ENCODE measurements around the gene PSAP. TPM values are rescaled to one million over a fixed set of nuclear protein-coding genes. Genes with fewer than 3 reads are reported as not detected.

Gene PSAP
- total and polyA plus RNA-seq, 2 experiments from 2014 or later: 151 to 391 TPM

- no peak for TF ChIP-seq ZNF462 (CRISPR knock-in tag; IDR thresholded peaks at IDR 0.05)
- TF ChIP-seq CREB1 (CRISPR knock-in tag; IDR thresholded peaks at IDR 0.05; ENCODE audit: low read depth): no peak
- TF ChIP-seq CTCF (conservative IDR thresholded peaks at IDR 0.05; ENCODE audit: low read depth in 2 of 2): no peak
Measured at GRCh38 chr10:71774916-71775702, 75.9 kb downstream of the PSAP start (continued).

- H3K27ac Mint-ChIP-seq: no peak within 1 kb of the TSS
- no peaks in the 10 kb centered on the region for H3F3A ChIP-seq (replicated peaks; ENCODE audit: low read depth)
- H3K4me3 ChIP-seq: peak within 1 kb of the TSS; percentile 64
- H3K4me3 Mint-ChIP-seq: peak within 1 kb of the TSS; percentile 69
- H3K4me1 Mint-ChIP-seq: peaks cover 6% of the 10 kb centered on the region; the same call in 2 of the 3 replicates
- H3K9me2 ChIP-seq (ENCODE audit: insufficient read depth): no peaks in the 10 kb centered on the region
- H3K36me3 ChIP-seq (ENCODE audit: insufficient read depth): no peaks in the 10 kb centered on the region
- H4K20me1 ChIP-seq (replicated peaks; ENCODE audit: insufficient read depth): no peaks in the 10 kb centered on the region
- peaks cover 2% of the 10 kb centered on the region; the same call in 1 of the 3 replicates for H3K9me3 Mint-ChIP-seq
- H3K36me3 Mint-ChIP-seq (ENCODE audit: low read depth): no peaks in the 10 kb centered on the region
- H3K4me1 ChIP-seq (ENCODE audit: insufficient read depth): no peaks in the 10 kb centered on the region
- H3K4me2 ChIP-seq: peak within 1 kb of the TSS; percentile 84
- H3K79me2 ChIP-seq (replicated peaks; ENCODE audit: insufficient read depth): no peaks in the 10 kb centered on the region
- peaks cover 12% of the 10 kb centered on the region; the same call in 1 of the 2 replicates for H3K27me3 ChIP-seq (ENCODE audit: insufficient read depth)
- H2AFZ ChIP-seq: peak within 1 kb of the TSS; percentile 94
- ATAC-seq (peak; percentile 86), DNase-seq (ENCODE audit: low spot score) (peak; percentile 81)
- peaks cover 11% of the 10 kb centered on the region for H3K27me3 Mint-ChIP-seq (ENCODE audit: insufficient read depth, low read depth, poor library complexity)
- no peak within 1 kb of the TSS for H3K27ac ChIP-seq (ENCODE audit: low read depth)
- TF ChIP-seq CREB1 (CRISPR knock-in tag; IDR thresholded peaks at IDR 0.05; ENCODE audit: low read depth) (peak; percentile 43), STAT1 (IDR thresholded peaks at IDR 0.05; ENCODE audit: unreplicated experiment) (no peak), NANOG (IDR thresholded peaks at IDR 0.05; ENCODE audit: borderline replicate concordance) (no peak), CTCF (conservative IDR thresholded peaks at IDR 0.05; ENCODE audit: low read depth in 2 of 2) (peak; percentile 60 to 75)
Measured at GRCh38 chr10:71773221-71773971, 77.7 kb downstream of the PSAP start, which contains the start of gene VSIR. Gene VSIR (minus strand): TSS chr10:71773520. CDS start chr10:71773439, 81 bp downstream.
